Fibroblast of pulmonary artery (primary cell): ENCODE measurements around the gene KCTD6.

Source experiments
- DNase-seq: peaks from one replicate; pipeline ENCODE4 v3.0.0-alpha.2; 2010; ENCODE audit warnings: low read depth
- H3K4me3 ChIP-seq: replicated peaks from 2 replicates; pipeline ENCODE4 v1.5.1; 2011; ENCODE audit warnings: low read depth, mild to moderate bottlenecking, control low read depth, low read length, moderate library complexity
- TF ChIP-seq, protein P1 (sequence below): IDR thresholded peaks from 2 replicates; pipeline ENCODE4 v1.5.1; 2011; ENCODE audit warnings: mild to moderate bottlenecking, control low read depth, low read length, inconsistent platforms; ENCODE audit errors: missing control alignments

KCTD6 gene

GRCh38 chr3:58495101-58495500 is 3.2 kb downstream of the KCTD6 start:
- H3K4me3 ChIP-seq, result peak overlapping the region; percentile 2
- TF ChIP-seq, protein P1, sequence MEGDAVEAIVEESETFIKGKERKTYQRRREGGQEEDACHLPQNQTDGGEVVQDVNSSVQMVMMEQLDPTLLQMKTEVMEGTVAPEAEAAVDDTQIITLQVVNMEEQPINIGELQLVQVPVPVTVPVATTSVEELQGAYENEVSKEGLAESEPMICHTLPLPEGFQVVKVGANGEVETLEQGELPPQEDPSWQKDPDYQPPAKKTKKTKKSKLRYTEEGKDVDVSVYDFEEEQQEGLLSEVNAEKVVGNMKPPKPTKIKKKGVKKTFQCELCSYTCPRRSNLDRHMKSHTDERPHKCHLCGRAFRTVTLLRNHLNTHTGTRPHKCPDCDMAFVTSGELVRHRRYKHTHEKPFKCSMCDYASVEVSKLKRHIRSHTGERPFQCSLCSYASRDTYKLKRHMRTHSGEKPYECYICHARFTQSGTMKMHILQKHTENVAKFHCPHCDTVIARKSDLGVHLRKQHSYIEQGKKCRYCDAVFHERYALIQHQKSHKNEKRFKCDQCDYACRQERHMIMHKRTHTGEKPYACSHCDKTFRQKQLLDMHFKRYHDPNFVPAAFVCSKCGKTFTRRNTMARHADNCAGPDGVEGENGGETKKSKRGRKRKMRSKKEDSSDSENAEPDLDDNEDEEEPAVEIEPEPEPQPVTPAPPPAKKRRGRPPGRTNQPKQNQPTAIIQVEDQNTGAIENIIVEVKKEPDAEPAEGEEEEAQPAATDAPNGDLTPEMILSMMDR, result no peak
- no peak for DNase-seq

DNA sequence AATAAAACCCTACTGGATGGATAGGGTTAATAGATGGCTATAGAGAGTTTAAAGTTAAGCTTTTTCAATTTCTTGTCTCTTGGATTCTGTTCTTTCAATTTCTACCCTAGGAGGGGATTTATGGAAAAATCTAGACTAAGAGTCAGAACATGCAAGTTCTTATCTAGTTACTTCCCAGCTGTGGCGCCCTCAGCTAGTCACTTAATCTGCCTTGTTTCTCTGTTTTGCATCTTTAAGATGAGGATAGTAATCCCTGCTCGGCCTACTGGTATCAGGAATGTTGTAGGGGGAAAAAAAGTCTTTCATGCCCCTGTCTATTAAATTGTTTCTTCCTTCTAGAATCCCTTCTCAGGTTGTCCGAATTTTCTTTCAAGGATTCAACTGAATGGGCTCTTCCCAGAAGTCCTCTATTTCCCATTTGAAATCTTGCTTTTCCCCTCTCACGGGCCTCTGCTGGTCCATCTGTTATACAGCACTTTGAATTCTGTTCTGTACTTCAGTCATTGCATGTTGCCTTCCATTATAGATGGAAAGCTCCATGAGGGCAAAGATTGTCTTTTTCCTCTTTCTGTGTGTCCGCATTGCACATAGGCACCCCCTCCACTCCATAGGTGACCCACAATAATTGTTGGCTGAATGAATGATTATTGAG is 4.4 kb downstream of the KCTD6 start:
- DNase-seq, result peak; percentile 31
- TF ChIP-seq, protein P1, result peak; percentile 10
- no peak overlapping the region for H3K4me3 ChIP-seq

DNA sequence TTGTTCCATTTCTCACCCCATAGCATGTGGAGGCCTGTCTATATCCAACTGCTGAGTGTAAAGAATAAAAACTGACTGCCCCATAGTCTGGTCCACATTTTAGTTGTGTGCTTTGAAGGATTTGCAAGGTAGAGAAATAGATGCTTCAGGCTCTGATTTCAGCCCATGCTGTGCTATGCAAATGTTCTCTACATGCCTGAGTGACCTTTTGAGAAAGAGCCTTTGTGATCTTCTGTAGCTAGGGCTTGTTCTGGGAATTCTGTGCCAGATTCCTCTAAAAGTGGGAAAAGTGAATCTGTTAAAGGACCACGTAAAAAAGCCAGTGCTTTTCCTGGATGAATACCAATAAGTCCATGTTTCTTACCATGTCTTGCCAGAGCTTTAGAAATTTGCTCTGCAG is 5.2 kb downstream of the KCTD6 start:
- no peak for DNase-seq
- H3K4me3 ChIP-seq, result no peak overlapping the region
- TF ChIP-seq, protein P1, result no peak

- no peak for DNase-seq
- TF ChIP-seq, protein P1, result no peak
- H3K4me3 ChIP-seq, result no peak overlapping the region
These were observed 11.0 kb downstream of the KCTD6 start for GRCh38 chr3:58502872-58503271.

GRCh38 chr3:58507356-58508078 is 15.6 kb downstream of the KCTD6 start:
- no peak overlapping the region for H3K4me3 ChIP-seq
- DNase-seq, result no peak
- TF ChIP-seq, protein P1, result no peak

- no peak for DNase-seq
- TF ChIP-seq, protein P1, result no peak
- no peak overlapping the region for H3K4me3 ChIP-seq
These were observed 16.5 kb downstream of the KCTD6 start for GRCh38 chr3:58508437-58508836.

- DNase-seq, result no peak
- H3K4me3 ChIP-seq, result no peak overlapping the region
- TF ChIP-seq, protein P1, result no peak
These were observed 22.5 kb downstream of the KCTD6 start for GRCh38 chr3:58514405-58514804.
